HG03432 (cell line): ENCODE measurements around the gene BMPR2.

Experiments
- ATAC-seq: cut with Tn5 transposase; IDR thresholded peaks from one replicate; pipeline ENCODE4 v1.9.1; 2021; ENCODE audit warnings: mild to moderate bottlenecking, moderate library complexity; ENCODE audit not compliant: unreplicated experiment

Gene BMPR2

GRCh38 chr2:202588647-202589581 lies 212.8 kb downstream of the BMPR2 start:
- ATAC-seq: peak; percentile 91

GRCh38 chr2:202589582-202589949 lies 213.4 kb downstream of the BMPR2 start:
- ATAC-seq: no peak

GRCh38 chr2:202592566-202592965 lies 216.4 kb downstream of the BMPR2 start:
- ATAC-seq: no peak

GRCh38 chr2:202599105-202599504 lies 223.0 kb downstream of the BMPR2 start:
- ATAC-seq: no peak

- ATAC-seq: no peak
Observed at GRCh38 chr2:202599911-202600310, 223.8 kb downstream of the BMPR2 start.

GRCh38 chr2:202604699-202605098 lies 228.6 kb downstream of the BMPR2 start:
- no peak for ATAC-seq

GRCh38 chr2:202605174-202605573 lies 229.0 kb downstream of the BMPR2 start:
- no peak for ATAC-seq

GRCh38 chr2:202608142-202608852 lies 232.2 kb downstream of the BMPR2 start:
- peak; percentile 23 for ATAC-seq

GRCh38 chr2:202609381-202610145 lies 233.4 kb downstream of the BMPR2 start:
- peak; percentile 96 for ATAC-seq

GRCh38 chr2:202610380-202610779 lies 234.3 kb downstream of the BMPR2 start:
- ATAC-seq: no peak

- ATAC-seq: no peak
Observed at GRCh38 chr2:202612145-202612544, 236.0 kb downstream of the BMPR2 start.

GRCh38 chr2:202613479-202613878 lies 237.4 kb downstream of the BMPR2 start:
- no peak for ATAC-seq
